ENCODE measurements around the gene FLVCR2.

Gene FLVCR2

DNA sequence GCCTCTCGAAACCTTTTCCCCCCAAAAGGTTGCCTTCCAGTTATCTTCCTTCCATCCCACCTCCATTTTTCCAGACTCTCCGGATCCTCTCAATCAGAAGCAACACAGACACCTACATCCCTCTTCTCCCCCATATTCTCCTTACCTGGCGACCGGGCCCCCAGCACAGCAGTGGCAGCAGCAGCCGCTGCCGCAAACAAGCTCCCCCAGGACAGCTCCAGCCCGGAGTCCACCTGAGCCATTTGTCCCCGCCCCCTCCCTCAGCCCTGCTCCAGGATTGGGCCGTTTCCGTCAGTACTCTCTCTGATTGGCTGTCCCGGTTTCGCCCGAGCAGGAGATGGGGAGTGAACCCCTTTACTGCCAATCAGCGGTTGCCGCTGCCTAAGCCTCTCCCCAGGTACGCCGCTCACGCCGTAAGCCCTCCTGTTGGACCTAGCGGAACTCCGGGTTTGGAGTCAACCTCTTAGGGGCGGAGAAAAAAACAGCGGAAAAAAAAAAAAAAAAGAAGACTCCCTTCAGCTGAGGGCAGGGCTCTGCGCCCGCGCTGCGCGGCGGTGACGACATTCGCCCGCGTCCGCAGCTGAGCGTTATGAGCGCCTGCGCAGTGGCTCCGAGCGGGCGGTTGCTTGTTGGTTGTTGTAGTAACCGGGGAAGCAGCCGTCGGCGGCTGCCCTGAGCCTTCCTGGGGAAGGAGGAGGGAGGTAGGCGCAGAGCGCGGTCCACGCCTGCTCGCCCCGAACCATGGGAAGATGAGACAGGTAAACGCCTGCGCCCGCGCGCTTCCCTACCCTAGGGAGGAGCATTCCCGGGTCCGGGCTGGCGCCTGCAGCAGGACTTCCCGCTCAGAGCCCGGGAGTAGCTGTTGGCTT, 82.4 kb downstream of the FLVCR2 start, which contains the start of the genes ERG28 and TTLL5:
ERG28 (minus strand) TSS at position 247 of the 869 bp plus-strand sequence. CDS start 3,374 bp downstream, outside the sequence.
TTLL5 (plus strand) TSS at position 617 of the 869 bp plus-strand sequence. CDS start 1,904 bp downstream, outside the sequence.
- DNase-seq = peak; percentile 96 to 99
- Histone ChIP-seq H3K27ac (peak within 1 kb of the TSS; percentile 81 to 86), H3K27me3 (no peaks in the 10 kb centered on the region), H3K36me3 (peaks cover 0 to 16% (median 5%) of the 10 kb centered on the region in 3 donors), H3K9me3 (no peaks in the 10 kb centered on the region), H3K4me3 (peak within 1 kb of the TSS; percentile 89 to 90), H3K4me1 (peaks cover 0 to 21% (median 12%) of the 10 kb centered on the region in 4 donors)
- intact Hi-C loops (cut with DNase I; ENCODE audit: low total_unique reads) = loop anchor here (5.0 kb wide), 1 partner anchor 321 kb away; the partner anchor contains the start of gene TGFB3
- TF ChIP-seq, protein P1, sequence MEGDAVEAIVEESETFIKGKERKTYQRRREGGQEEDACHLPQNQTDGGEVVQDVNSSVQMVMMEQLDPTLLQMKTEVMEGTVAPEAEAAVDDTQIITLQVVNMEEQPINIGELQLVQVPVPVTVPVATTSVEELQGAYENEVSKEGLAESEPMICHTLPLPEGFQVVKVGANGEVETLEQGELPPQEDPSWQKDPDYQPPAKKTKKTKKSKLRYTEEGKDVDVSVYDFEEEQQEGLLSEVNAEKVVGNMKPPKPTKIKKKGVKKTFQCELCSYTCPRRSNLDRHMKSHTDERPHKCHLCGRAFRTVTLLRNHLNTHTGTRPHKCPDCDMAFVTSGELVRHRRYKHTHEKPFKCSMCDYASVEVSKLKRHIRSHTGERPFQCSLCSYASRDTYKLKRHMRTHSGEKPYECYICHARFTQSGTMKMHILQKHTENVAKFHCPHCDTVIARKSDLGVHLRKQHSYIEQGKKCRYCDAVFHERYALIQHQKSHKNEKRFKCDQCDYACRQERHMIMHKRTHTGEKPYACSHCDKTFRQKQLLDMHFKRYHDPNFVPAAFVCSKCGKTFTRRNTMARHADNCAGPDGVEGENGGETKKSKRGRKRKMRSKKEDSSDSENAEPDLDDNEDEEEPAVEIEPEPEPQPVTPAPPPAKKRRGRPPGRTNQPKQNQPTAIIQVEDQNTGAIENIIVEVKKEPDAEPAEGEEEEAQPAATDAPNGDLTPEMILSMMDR (IDR thresholded peaks at IDR 0.05) = no peak

DNA sequence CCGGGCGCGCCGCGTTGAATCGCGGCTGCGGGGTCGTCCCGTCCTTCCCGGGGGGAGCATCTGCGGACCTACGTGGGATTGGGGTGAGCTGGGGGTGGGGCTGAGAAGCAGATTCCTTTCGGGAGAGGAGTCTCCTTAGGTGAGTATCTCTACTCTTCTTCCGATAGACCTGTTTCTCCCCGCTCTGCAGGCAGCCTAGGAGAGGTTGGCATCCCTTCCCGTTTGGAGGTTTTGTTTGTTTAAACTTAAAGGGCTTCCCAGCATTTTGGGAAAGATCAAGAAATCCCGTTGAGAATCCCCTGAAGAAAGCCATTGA, 83.0 kb downstream of the FLVCR2 start:
- Histone ChIP-seq H3K27ac (peak overlapping the region; percentile 81 to 86), H3K4me3 (peak overlapping the region; percentile 89 to 90), H3K36me3 (peaks cover 0 to 10% (median 10%) of the 10 kb centered on the region in 3 donors), H3K27me3 (no peaks in the 10 kb centered on the region), H3K9me3 (no peaks in the 10 kb centered on the region), H3K4me1 (peaks cover 0 to 21% (median 12%) of the 10 kb centered on the region in 4 donors)
- intact Hi-C loops (cut with DNase I; ENCODE audit: low total_unique reads) = loop anchor here (5.0 kb wide), 1 partner anchor 321 kb away; the partner anchor contains the start of gene TGFB3
- DNase-seq = no peak
- TF ChIP-seq, protein P1 (IDR thresholded peaks at IDR 0.05) = no peak

- H3K36me3 ChIP-seq = peaks cover 0 to 5% (median 0%) of the 10 kb centered on the region in 3 donors
- no peaks in the 10 kb centered on the region for H3K27me3 ChIP-seq
- TF ChIP-seq, protein P1 (IDR thresholded peaks at IDR 0.05) = no peak
- H3K9me3 ChIP-seq = no peaks in the 10 kb centered on the region
- no peak overlapping the region for H3K4me3 ChIP-seq
- H3K4me1 ChIP-seq = peaks cover 0 to 21% (median 12%) of the 10 kb centered on the region in 4 donors
- no peak overlapping the region for H3K27ac ChIP-seq
- no peak for DNase-seq
- intact Hi-C loops (cut with DNase I; ENCODE audit: low total_unique reads) = loop anchor here (5.0 kb wide), 1 partner anchor 319 kb away; the partner anchor contains the start of gene TGFB3
Observed at GRCh38 chr14:75662966-75663365, 84.5 kb downstream of the FLVCR2 start.

- H3K4me3 ChIP-seq = no peak overlapping the region
- no peaks in the 10 kb centered on the region for H3K27me3 ChIP-seq
- intact Hi-C loops (cut with DNase I; ENCODE audit: low total_unique reads) = no loop called here
- no peak for DNase-seq
- peaks cover 0 to 6% (median 2%) of the 10 kb centered on the region in 4 donors for H3K4me1 ChIP-seq
- TF ChIP-seq, protein P1 (IDR thresholded peaks at IDR 0.05) = no peak
- H3K36me3 ChIP-seq = peaks cover 25 to 33% (median 28%) of the 10 kb centered on the region in 3 donors
- no peak overlapping the region for H3K27ac ChIP-seq
- H3K9me3 ChIP-seq = no peaks in the 10 kb centered on the region
Observed at GRCh38 chr14:75667099-75667765, 88.8 kb downstream of the FLVCR2 start.

GRCh38 chr14:75672605-75673192, 94.3 kb downstream of the FLVCR2 start:
- Histone ChIP-seq H3K4me3 (no peak overlapping the region), H3K9me3 (no peaks in the 10 kb centered on the region), H3K27ac (no peak overlapping the region), H3K4me1 (no peaks in the 10 kb centered on the region), H3K27me3 (no peaks in the 10 kb centered on the region), H3K36me3 (peaks cover 27 to 32% (median 28%) of the 10 kb centered on the region in 3 donors)
- no peak for DNase-seq
- TF ChIP-seq, protein P1 (IDR thresholded peaks at IDR 0.05) = no peak
- intact Hi-C loops (cut with DNase I; ENCODE audit: low total_unique reads) = no loop called here
